SK-N-MC (cell line): ENCODE results near the gene N4BP3.

Experiments used
- EZH2 ChIP-seq: fragments of 200-600 bp; sonication (generic); IDR thresholded peaks from one replicate; pipeline ENCODE4 v1.6.1; 2017; ENCODE audit warnings: antibody characterized with exemption
- POLR2AphosphoS5 ChIP-seq: IDR thresholded peaks from 2 replicates; pipeline ENCODE4 v1.6.1; 2012; ENCODE audit warnings: mild to moderate bottlenecking, low read depth, low read length, borderline replicate concordance

DNA sequence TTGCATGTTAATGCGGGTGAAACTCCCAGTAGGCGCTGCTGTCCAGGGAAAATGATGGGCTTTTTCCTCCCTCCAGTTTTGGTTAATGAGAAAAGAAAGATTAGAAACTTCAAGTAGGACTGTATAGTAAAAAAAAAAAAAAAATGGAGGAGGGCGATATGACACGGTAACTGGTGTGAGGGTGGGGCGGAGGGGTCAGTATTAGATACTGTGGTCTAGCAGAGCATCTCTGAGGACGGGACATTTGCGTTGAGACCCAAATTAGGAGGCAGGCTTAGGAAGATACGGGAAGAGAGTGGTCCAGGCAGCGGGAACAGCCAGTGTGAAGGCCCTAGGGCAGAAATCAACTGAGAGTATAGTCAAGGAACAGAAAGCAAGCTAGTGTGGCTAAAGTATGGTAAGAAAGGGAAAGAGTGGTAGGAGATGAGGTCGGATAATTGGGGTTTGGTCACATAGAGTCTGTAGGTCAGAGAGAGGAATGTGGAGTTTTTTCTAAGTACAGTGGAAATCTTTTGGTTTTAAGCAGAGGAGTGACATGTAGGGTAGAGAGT, 18.2 kb downstream of the N4BP3 start:
- TF ChIP-seq EZH2: no peak
- no peak for TF ChIP-seq POLR2AphosphoS5
